Natural killer cell (primary cell): ENCODE measurements around the gene TIGD3. TPM values are rescaled to one million over a fixed set of nuclear protein-coding genes. Genes with fewer than 3 reads are reported as not detected.

Source experiments
- ATAC-seq, 3 donors: fragments of 150-1000 bp in 2 of 3; fragments of 200-7000 bp in 1 of 3; cut with Tn5 transposase; 1 replicate in 1 of 3; 2 replicates in 2 of 3; pipeline ENCODE4 v1.10.0; 2021; ENCODE audit warnings: mild to moderate bottlenecking in 2 of 3, moderate library complexity in 2 of 3
- DNase-seq, 2 donors: peaks; one replicate each; pipeline versions ENCODE4 v3.0.0 to v3.0.0-alpha.2; 2013 to 2021; ENCODE audit warnings: mixed read lengths in 1 of 2
- H3K27ac ChIP-seq: one replicate; pipeline ENCODE4 v1.5.1; 2013; ENCODE audit warnings: mild to moderate bottlenecking, low read length
- H3K27me3 ChIP-seq: one replicate; pipeline ENCODE4 v1.6.1; 2013; ENCODE audit warnings: low read length; ENCODE audit not compliant: control insufficient read depth, insufficient read depth
- H3K36me3 ChIP-seq: one replicate; pipeline ENCODE4 v1.6.1; 2013; ENCODE audit warnings: low read length; ENCODE audit not compliant: control insufficient read depth, insufficient read depth
- H3K4me1 ChIP-seq: one replicate; pipeline ENCODE4 v1.6.1; 2013; ENCODE audit warnings: low read length; ENCODE audit not compliant: control insufficient read depth, insufficient read depth
- H3K4me3 ChIP-seq: one replicate; pipeline ENCODE4 v1.5.1; 2013; ENCODE audit warnings: low read length
- H3K9me3 ChIP-seq: one replicate; pipeline ENCODE4 v1.6.1; 2013; ENCODE audit warnings: low read length; ENCODE audit not compliant: control insufficient read depth, insufficient read depth
- H3K27ac Mint-ChIP-seq, 2 donors: one replicate each; pipeline ENCODE4 v1.8.0; 2022; ENCODE audit warnings: mild to moderate bottlenecking in 2 of 2, mixed read lengths in 2 of 2, moderate library complexity in 1 of 2
- H3K27me3 Mint-ChIP-seq, 2 donors: one replicate each; pipeline ENCODE4 v1.8.0; 2022; ENCODE audit warnings: low read depth in 2 of 2, mixed read lengths in 2 of 2
- H3K36me3 Mint-ChIP-seq: one replicate; pipeline ENCODE4 v1.8.0; 2022; ENCODE audit warnings: mixed read lengths
- H3K4me1 Mint-ChIP-seq, 2 donors: one replicate each; pipeline ENCODE4 v1.8.0; 2022; ENCODE audit warnings: mixed read lengths in 2 of 2
- H3K4me3 Mint-ChIP-seq: one replicate; pipeline ENCODE4 v1.8.0; 2022; ENCODE audit warnings: mild to moderate bottlenecking, moderate library complexity, mixed read lengths
- H3K9me3 Mint-ChIP-seq, 2 donors: one replicate each; pipeline ENCODE4 v1.8.0; 2022; ENCODE audit warnings: mixed read lengths in 2 of 2
- CTCF ChIP-seq: fragments of 200-600 bp; IDR thresholded peaks from one replicate; pipeline ENCODE4 v1.8.0; 2022; ENCODE audit warnings: antibody characterized with exemption
- WGBS: methylation state at CpG from one replicate; pipeline ENCODE4 v1.1.7; 2013; ENCODE audit warnings: missing lambda C conversion rate; ENCODE audit not compliant: insufficient coverage; 5-methylcytosine and 5-hydroxymethylcytosine counted together
- intact Hi-C: fragments of 100-400 bp; cut with micrococcal nuclease; formaldehyde crosslinking; loops from one replicate; pipeline ENCODE4 v1.14.2; 2022
- total RNA-seq, 4 donors: library from RNA; stranded (reverse); fragments of 120-200 nt in 1 of 4; gene quantifications; one replicate each; pipeline versions ENCODE4 v1.2.3 to v1.2.4, GENCODE V29; 2013 to 2022

The TIGD3 gene
- total RNA-seq, 3 donors from 2014 or later (not counting 1 experiment from before 2014, with no cell fraction given), result 0.70 to 2.2 (median 1.2) TPM

- H3K9me3 ChIP-seq, result no peaks in the 10 kb centered on the region
- Mint-ChIP-seq H3K4me3 (no peak overlapping the region), H3K9me3 (no peaks in the 10 kb centered on the region), H3K4me1 (no peaks in the 10 kb centered on the region), H3K27me3 (peaks cover 0 to under 1% of the 10 kb centered on the region in 2 donors), H3K27ac (no peak overlapping the region), H3K36me3 (no peaks in the 10 kb centered on the region)
- H3K36me3 ChIP-seq, result no peaks in the 10 kb centered on the region
- peaks cover 6% of the 10 kb centered on the region for H3K4me1 ChIP-seq
- no peak for TF ChIP-seq CTCF
- ATAC-seq (no peak), DNase-seq (peak in 1 of 2 donors; percentile 22)
- WGBS, result 31% methylated on average over 7 of the region's 7 CpGs
- intact Hi-C loops, result no loop called here
- H3K27ac ChIP-seq, result no peak overlapping the region
- H3K4me3 ChIP-seq, result no peak overlapping the region
- no peaks in the 10 kb centered on the region for H3K27me3 ChIP-seq
Measured at GRCh38 chr11:65308281-65308891, 46.2 kb upstream of the TIGD3 start.

GRCh38 chr11:65309006-65309405, 45.5 kb upstream of the TIGD3 start:
- Mint-ChIP-seq H3K9me3 (no peaks in the 10 kb centered on the region), H3K36me3 (no peaks in the 10 kb centered on the region), H3K4me3 (no peak overlapping the region), H3K27me3 (peaks cover 0 to 6% of the 10 kb centered on the region in 2 donors), H3K4me1 (no peaks in the 10 kb centered on the region), H3K27ac (no peak overlapping the region)
- DNase-seq (no peak), ATAC-seq (no peak)
- TF ChIP-seq CTCF, result no peak
- no peaks in the 10 kb centered on the region for H3K9me3 ChIP-seq
- H3K4me1 ChIP-seq, result peaks cover 6% of the 10 kb centered on the region
- H3K27me3 ChIP-seq, result no peaks in the 10 kb centered on the region
- intact Hi-C loops, result no loop called here
- WGBS, result 73% methylated on average over 4 of the region's 5 CpGs
- no peak overlapping the region for H3K27ac ChIP-seq
- H3K4me3 ChIP-seq, result no peak overlapping the region
- no peaks in the 10 kb centered on the region for H3K36me3 ChIP-seq

GRCh38 chr11:65310215-65310614, 44.3 kb upstream of the TIGD3 start:
- no peak overlapping the region for H3K27ac ChIP-seq
- H3K36me3 ChIP-seq, result no peaks in the 10 kb centered on the region
- no peak for TF ChIP-seq CTCF
- ATAC-seq (no peak), DNase-seq (no peak)
- no peaks in the 10 kb centered on the region for H3K9me3 ChIP-seq
- no peak overlapping the region for H3K4me3 Mint-ChIP-seq
- peaks cover 15% of the 10 kb centered on the region for H3K4me1 ChIP-seq
- 91% methylated on average over 10 of the region's 10 CpGs for WGBS
- intact Hi-C loops, result no loop called here
- no peaks in the 10 kb centered on the region for H3K9me3 Mint-ChIP-seq
- H3K4me3 ChIP-seq, result no peak overlapping the region
- no peaks in the 10 kb centered on the region for H3K36me3 Mint-ChIP-seq
- H3K4me1 Mint-ChIP-seq, result no peaks in the 10 kb centered on the region
- H3K27me3 ChIP-seq, result no peaks in the 10 kb centered on the region
- H3K27me3 Mint-ChIP-seq, result peaks cover 0 to 6% of the 10 kb centered on the region in 2 donors
- H3K27ac Mint-ChIP-seq, result no peak overlapping the region

- no peak for ATAC-seq
- Mint-ChIP-seq H3K4me3 (no peak overlapping the region), H3K9me3 (no peaks in the 10 kb centered on the region), H3K27me3 (peaks cover 0 to 6% of the 10 kb centered on the region in 2 donors), H3K27ac (no peak overlapping the region), H3K36me3 (no peaks in the 10 kb centered on the region), H3K4me1 (peaks cover 0 to 1% of the 10 kb centered on the region in 2 donors)
- H3K36me3 ChIP-seq, result no peaks in the 10 kb centered on the region
- no peak overlapping the region for H3K27ac ChIP-seq
- no peaks in the 10 kb centered on the region for H3K9me3 ChIP-seq
- H3K4me1 ChIP-seq, result peaks cover 20% of the 10 kb centered on the region
- intact Hi-C loops, result no loop called here
- no peak for TF ChIP-seq CTCF
- 98% methylated on average over 4 of the region's 6 CpGs for WGBS
- no peak overlapping the region for H3K4me3 ChIP-seq
- H3K27me3 ChIP-seq, result no peaks in the 10 kb centered on the region
- DNase-seq, result no peak
Measured at GRCh38 chr11:65310736-65311135, 43.8 kb upstream of the TIGD3 start.
